Endothelial cell of umbilical vein (primary cell): Measurements from ENCODE around the gene PRR14.

Source experiments
- EZH2 ChIP-seq: IDR thresholded peaks from 2 replicates; pipeline ENCODE4 v1.6.1; 2012; ENCODE audit warnings: borderline replicate concordance, low read depth, mild to moderate bottlenecking, moderate library complexity, low read length, inconsistent platforms; ENCODE audit not compliant: severe bottlenecking
- GATA2 ChIP-seq: IDR thresholded peaks from 2 replicates; pipeline ENCODE4 v1.7.0; 2011; ENCODE audit warnings: low read depth, mild to moderate bottlenecking, moderate library complexity, mixed read lengths, low read length; ENCODE audit not compliant: insufficient read length, insufficient read depth
- JUN ChIP-seq: IDR thresholded peaks from 2 replicates; pipeline ENCODE4 v1.6.1; 2011; ENCODE audit warnings: borderline replicate concordance, low read depth; ENCODE audit not compliant: insufficient read length, insufficient read depth
- MYC ChIP-seq: IDR thresholded peaks from one replicate; pipeline ENCODE4 v1.6.1; 2011; ENCODE audit warnings: mild to moderate bottlenecking, low read depth, low read length
- POLR2A ChIP-seq: IDR thresholded peaks from 2 replicates; pipeline ENCODE4 v1.6.1; 2012; ENCODE audit warnings: low read depth, mild to moderate bottlenecking, control low read depth, low read length
- POLR2AphosphoS5 ChIP-seq: IDR thresholded peaks from 2 replicates; pipeline ENCODE4 v1.6.1; 2012; ENCODE audit warnings: low read depth, mild to moderate bottlenecking, control low read depth, low read length, moderate library complexity; ENCODE audit not compliant: insufficient read depth
- TF ChIP-seq, protein P1 (sequence below), 2 donors: IDR thresholded peaks; 1 replicate in 1 of 2; 2 replicates in 1 of 2; pipeline ENCODE4 v1.5.1; 2011; ENCODE audit warnings: low read length in 2 of 2, mild to moderate bottlenecking in 2 of 2, moderate library complexity in 2 of 2, control low read depth in 1 of 2, inconsistent platforms in 1 of 2, low read depth in 1 of 2; ENCODE audit not compliant: insufficient read depth in 1 of 2; ENCODE audit errors: extremely low read depth in 1 of 2
- TF ChIP-seq, protein P2 (sequence below): IDR thresholded peaks from 2 replicates; pipeline ENCODE4 v1.6.1; 2011; ENCODE audit not compliant: insufficient read depth, insufficient read length

DNA sequence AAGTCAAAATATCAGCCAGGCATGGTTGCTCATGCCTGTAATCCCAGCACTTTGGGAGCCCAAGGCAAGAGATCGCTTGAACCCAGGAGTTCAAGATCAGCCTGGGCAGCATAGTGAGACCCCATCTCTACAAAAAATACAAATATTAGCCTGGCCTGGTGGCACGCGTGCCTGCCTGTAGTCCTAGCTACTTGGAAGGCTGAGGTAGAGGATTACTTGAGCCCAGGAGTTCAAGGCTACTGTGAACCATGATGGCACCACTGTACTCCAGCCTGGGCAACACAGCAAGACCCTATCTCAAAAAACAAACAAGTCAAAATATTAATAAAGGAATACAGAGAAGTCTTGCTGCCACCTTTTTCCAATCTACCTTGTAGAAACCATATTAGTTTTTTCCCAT lies 44.8 kb upstream of the PRR14 start:
- TF ChIP-seq, protein P1, sequence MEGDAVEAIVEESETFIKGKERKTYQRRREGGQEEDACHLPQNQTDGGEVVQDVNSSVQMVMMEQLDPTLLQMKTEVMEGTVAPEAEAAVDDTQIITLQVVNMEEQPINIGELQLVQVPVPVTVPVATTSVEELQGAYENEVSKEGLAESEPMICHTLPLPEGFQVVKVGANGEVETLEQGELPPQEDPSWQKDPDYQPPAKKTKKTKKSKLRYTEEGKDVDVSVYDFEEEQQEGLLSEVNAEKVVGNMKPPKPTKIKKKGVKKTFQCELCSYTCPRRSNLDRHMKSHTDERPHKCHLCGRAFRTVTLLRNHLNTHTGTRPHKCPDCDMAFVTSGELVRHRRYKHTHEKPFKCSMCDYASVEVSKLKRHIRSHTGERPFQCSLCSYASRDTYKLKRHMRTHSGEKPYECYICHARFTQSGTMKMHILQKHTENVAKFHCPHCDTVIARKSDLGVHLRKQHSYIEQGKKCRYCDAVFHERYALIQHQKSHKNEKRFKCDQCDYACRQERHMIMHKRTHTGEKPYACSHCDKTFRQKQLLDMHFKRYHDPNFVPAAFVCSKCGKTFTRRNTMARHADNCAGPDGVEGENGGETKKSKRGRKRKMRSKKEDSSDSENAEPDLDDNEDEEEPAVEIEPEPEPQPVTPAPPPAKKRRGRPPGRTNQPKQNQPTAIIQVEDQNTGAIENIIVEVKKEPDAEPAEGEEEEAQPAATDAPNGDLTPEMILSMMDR (IDR thresholded peaks at IDR 0.05; ENCODE audit: extremely low read depth in 1 of 2, insufficient read depth in 1 of 2, low read depth in 1 of 2, low read length in 2 of 2): no peak
- no peak for TF ChIP-seq POLR2A
- no peak for TF ChIP-seq POLR2AphosphoS5
- TF ChIP-seq EZH2: no peak
- TF ChIP-seq JUN: no peak
- TF ChIP-seq GATA2: no peak
- TF ChIP-seq MYC: no peak
- TF ChIP-seq, protein P2, sequence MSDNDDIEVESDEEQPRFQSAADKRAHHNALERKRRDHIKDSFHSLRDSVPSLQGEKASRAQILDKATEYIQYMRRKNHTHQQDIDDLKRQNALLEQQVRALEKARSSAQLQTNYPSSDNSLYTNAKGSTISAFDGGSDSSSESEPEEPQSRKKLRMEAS: no peak
